Neural progenitor cell (in vitro differentiated cells): ENCODE results near the gene PCNT. TPM values are rescaled to one million over a fixed set of nuclear protein-coding genes. Genes with fewer than 3 reads are reported as not detected.

Experiments
- DNase-seq: peaks from one replicate; pipeline ENCODE4 v3.0.0-alpha.2; 2016; ENCODE audit warnings: low spot score
- H2AFZ ChIP-seq: fragments of 200-600 bp; sonication (generic); replicated peaks from 2 replicates; pipeline ENCODE4 v1.6.1; 2016; ENCODE audit warnings: antibody characterized with exemption
- H3F3A ChIP-seq: fragments of 200-600 bp; sonication (generic); 2 replicates; pipeline ENCODE4 v1.6.1; 2016; ENCODE audit warnings: antibody characterized with exemption, low read depth
- H3K27ac ChIP-seq: fragments of 200-600 bp; sonication (generic); 2 replicates; pipeline ENCODE4 v1.5.1; 2016; ENCODE audit warnings: mild to moderate bottlenecking
- H3K27me3 ChIP-seq: fragments of 200-600 bp; sonication (generic); 2 replicates; pipeline ENCODE4 v1.6.1; 2016; ENCODE audit warnings: mild to moderate bottlenecking, moderate library complexity
- H3K36me3 ChIP-seq: fragments of 200-600 bp; sonication (generic); 2 replicates; pipeline ENCODE4 v1.5.1; 2016
- H3K4me1 ChIP-seq: fragments of 200-600 bp; sonication (generic); 2 replicates; pipeline ENCODE4 v1.6.1; 2016; ENCODE audit warnings: mixed run types
- H3K4me2 ChIP-seq: fragments of 200-600 bp; sonication (generic); 2 replicates; pipeline ENCODE4 v1.6.1; 2016
- H3K4me3 ChIP-seq: fragments of 200-600 bp; sonication (generic); 2 replicates; pipeline ENCODE4 v1.5.1; 2016
- H3K79me2 ChIP-seq: fragments of 200-600 bp; sonication (generic); 2 replicates; pipeline ENCODE4 v1.6.1; 2016; ENCODE audit warnings: low read depth
- H3K9ac ChIP-seq: fragments of 200-600 bp; sonication (generic); 2 replicates; pipeline ENCODE4 v1.6.1; 2016
- H3K9me3 ChIP-seq: fragments of 200-600 bp; sonication (generic); 2 replicates; pipeline ENCODE4 v1.5.1; 2016; ENCODE audit warnings: low read depth
- H4K20me1 ChIP-seq: fragments of 200-600 bp; sonication (generic); 2 replicates; pipeline ENCODE4 v1.6.1; 2016; ENCODE audit warnings: low read depth
- H3K27ac Mint-ChIP-seq: 3 replicates; pipeline ENCODE4 v1.8.0; 2021; ENCODE audit warnings: mixed read lengths
- H3K27me3 Mint-ChIP-seq: 2 replicates; pipeline ENCODE4 v1.8.0; 2022; ENCODE audit warnings: low read depth, mild to moderate bottlenecking, inconsistent platforms, moderate library complexity, mixed read lengths; ENCODE audit not compliant: insufficient read depth
- H3K36me3 Mint-ChIP-seq: 3 replicates; pipeline ENCODE4 v1.8.0; 2021; ENCODE audit warnings: mixed read lengths
- H3K4me1 Mint-ChIP-seq: 3 replicates; pipeline ENCODE4 v1.8.0; 2021; ENCODE audit warnings: mixed read lengths
- H3K4me3 Mint-ChIP-seq: 3 replicates; pipeline ENCODE4 v1.8.0; 2021; ENCODE audit warnings: mild to moderate bottlenecking, moderate library complexity, mixed read lengths
- H3K9me3 Mint-ChIP-seq: 3 replicates; pipeline ENCODE4 v1.8.0; 2020; ENCODE audit warnings: mixed read lengths
- EZH2 ChIP-seq: fragments of 200-600 bp; sonication (generic); IDR thresholded peaks from 2 replicates; pipeline ENCODE4 v1.6.1; 2017; ENCODE audit warnings: antibody characterized with exemption, mild to moderate bottlenecking, moderate library complexity
- EZH2phosphoT487 ChIP-seq: fragments of 200-600 bp; sonication (generic); IDR thresholded peaks from 2 replicates; pipeline ENCODE4 v1.6.1; 2017; ENCODE audit warnings: antibody characterized with exemption
- total RNA-seq: library from RNA; depleted of rRNA; stranded (reverse); fragments of >200 nt; gene quantifications from 2 replicates; pipeline ENCODE4 v1.2.3, GENCODE V29; 2015; ENCODE audit warnings: low replicate concordance
- TF ChIP-seq, protein P1 (sequence below): fragments of 200-600 bp; sonication (generic); IDR thresholded peaks from 2 replicates; pipeline ENCODE4 v1.5.1; 2017; ENCODE audit warnings: antibody characterized with exemption, mild to moderate bottlenecking

Gene PCNT
- total RNA-seq, 1 donor from 2014 or later, result 42.0 TPM

DNA sequence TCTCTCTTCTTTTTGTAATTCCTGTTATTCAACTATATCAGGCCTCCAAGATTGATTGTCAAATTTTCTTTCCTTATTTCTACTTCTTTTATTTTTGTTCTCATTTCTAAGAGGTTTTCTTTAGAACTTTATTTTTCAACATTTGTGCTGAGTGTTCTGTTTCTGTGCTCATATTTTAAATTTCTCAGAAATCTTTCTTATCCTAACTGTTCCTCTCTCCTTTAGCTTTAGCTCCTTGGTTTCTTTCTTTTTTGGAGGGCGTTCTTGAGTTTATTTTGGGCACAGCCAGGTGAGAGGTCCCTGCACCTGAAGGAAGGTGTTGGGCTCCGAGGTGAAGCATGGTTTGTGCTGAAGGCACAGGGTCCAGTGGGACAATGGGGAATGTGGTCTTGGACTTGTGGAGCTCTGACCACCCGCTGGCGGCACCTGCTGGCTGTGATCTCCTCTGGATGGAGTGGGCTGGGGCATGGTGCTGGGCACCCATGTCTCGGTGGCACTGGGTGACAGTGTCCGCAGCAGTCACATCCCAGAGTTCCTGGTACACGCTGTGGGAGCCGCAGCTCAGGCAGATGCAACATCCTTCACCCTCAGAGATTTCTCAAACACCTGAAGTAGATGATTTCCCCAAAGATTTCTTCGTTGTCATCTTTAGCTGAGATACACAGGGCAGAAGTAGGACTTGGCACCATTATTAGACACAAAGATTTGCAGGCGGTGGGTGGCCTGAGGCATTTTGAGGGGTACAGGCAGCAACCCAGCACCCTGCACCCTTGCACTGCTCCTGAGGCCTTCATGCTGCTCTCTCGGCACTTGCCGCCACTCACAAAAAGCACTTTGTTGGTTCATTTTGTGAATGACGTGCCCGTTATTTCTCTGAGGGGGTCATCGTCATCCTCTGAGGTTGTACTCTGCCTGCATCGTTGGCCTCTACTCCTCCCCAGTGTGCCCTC lies 96.6 kb downstream of the PCNT start:
- no peak overlapping the region for H3K27ac Mint-ChIP-seq
- no peak overlapping the region for H2AFZ ChIP-seq
- H3K27me3 Mint-ChIP-seq, result no peaks in the 10 kb centered on the region
- H3K27ac ChIP-seq, result no peak overlapping the region
- no peaks in the 10 kb centered on the region for H3K27me3 ChIP-seq
- H3K4me1 ChIP-seq, result peaks cover 4% of the 10 kb centered on the region
- H3K4me1 Mint-ChIP-seq, result peaks cover 10% of the 10 kb centered on the region
- no peaks in the 10 kb centered on the region for H3K9me3 Mint-ChIP-seq
- DNase-seq, result no peak
- H3F3A ChIP-seq, result peaks cover 3% of the 10 kb centered on the region
- H3K9ac ChIP-seq, result no peak overlapping the region
- no peak overlapping the region for H3K4me3 ChIP-seq
- H3K79me2 ChIP-seq, result no peaks in the 10 kb centered on the region
- H3K36me3 Mint-ChIP-seq, result peaks cover 19% of the 10 kb centered on the region
- no peak overlapping the region for H3K4me3 Mint-ChIP-seq
- H4K20me1 ChIP-seq, result no peaks in the 10 kb centered on the region
- H3K9me3 ChIP-seq, result no peaks in the 10 kb centered on the region
- no peak overlapping the region for H3K4me2 ChIP-seq
- H3K36me3 ChIP-seq, result no peaks in the 10 kb centered on the region
- TF ChIP-seq EZH2 (no peak), EZH2phosphoT487 (no peak)
- TF ChIP-seq, protein P1, sequence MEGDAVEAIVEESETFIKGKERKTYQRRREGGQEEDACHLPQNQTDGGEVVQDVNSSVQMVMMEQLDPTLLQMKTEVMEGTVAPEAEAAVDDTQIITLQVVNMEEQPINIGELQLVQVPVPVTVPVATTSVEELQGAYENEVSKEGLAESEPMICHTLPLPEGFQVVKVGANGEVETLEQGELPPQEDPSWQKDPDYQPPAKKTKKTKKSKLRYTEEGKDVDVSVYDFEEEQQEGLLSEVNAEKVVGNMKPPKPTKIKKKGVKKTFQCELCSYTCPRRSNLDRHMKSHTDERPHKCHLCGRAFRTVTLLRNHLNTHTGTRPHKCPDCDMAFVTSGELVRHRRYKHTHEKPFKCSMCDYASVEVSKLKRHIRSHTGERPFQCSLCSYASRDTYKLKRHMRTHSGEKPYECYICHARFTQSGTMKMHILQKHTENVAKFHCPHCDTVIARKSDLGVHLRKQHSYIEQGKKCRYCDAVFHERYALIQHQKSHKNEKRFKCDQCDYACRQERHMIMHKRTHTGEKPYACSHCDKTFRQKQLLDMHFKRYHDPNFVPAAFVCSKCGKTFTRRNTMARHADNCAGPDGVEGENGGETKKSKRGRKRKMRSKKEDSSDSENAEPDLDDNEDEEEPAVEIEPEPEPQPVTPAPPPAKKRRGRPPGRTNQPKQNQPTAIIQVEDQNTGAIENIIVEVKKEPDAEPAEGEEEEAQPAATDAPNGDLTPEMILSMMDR, result no peak

DNA sequence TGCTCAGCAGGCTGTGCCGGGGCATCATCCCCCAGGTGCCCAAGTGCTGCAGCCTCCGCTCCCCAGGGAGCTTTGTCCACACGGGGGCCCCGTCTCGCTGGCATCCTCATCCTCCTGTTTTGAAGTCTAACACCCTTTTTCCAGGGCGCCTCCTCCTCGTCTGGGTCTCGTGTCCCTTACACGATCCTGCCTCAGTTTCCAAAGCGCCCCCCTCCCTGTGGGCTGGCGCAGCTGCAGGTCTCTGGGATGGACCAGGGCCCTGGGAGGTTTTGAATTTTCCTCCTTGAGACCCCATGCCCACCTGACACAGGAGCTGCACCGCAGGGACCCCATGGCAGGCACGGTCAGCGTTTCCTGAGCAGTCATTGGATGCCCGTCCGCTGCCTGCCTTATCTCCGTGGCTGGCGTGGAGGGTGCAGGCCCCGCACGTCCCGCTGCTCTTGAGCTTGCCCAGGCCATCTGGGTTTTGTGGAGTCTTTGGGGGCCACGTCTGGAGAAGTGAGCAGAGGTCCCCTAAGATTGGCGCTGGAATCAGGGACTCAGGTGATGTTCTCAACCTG lies 97.3 kb downstream of the PCNT start:
- Histone ChIP-seq H3K27me3 (no peaks in the 10 kb centered on the region), H3K9me3 (no peaks in the 10 kb centered on the region), H4K20me1 (no peaks in the 10 kb centered on the region), H3K79me2 (no peaks in the 10 kb centered on the region), H3K36me3 (no peaks in the 10 kb centered on the region), H3K4me1 (peaks cover 4% of the 10 kb centered on the region), H3K4me3 (no peak overlapping the region), H3F3A (peaks cover 3% of the 10 kb centered on the region), H3K4me2 (no peak overlapping the region), H3K9ac (no peak overlapping the region), H2AFZ (no peak overlapping the region), H3K27ac (no peak overlapping the region)
- Mint-ChIP-seq H3K27ac (no peak overlapping the region), H3K9me3 (no peaks in the 10 kb centered on the region), H3K36me3 (peaks cover 16% of the 10 kb centered on the region), H3K27me3 (no peaks in the 10 kb centered on the region), H3K4me3 (no peak overlapping the region), H3K4me1 (peaks cover 10% of the 10 kb centered on the region)
- no peak for DNase-seq
- TF ChIP-seq, protein P1, result no peak
- TF ChIP-seq EZH2phosphoT487, result no peak
- TF ChIP-seq EZH2, result no peak

DNA sequence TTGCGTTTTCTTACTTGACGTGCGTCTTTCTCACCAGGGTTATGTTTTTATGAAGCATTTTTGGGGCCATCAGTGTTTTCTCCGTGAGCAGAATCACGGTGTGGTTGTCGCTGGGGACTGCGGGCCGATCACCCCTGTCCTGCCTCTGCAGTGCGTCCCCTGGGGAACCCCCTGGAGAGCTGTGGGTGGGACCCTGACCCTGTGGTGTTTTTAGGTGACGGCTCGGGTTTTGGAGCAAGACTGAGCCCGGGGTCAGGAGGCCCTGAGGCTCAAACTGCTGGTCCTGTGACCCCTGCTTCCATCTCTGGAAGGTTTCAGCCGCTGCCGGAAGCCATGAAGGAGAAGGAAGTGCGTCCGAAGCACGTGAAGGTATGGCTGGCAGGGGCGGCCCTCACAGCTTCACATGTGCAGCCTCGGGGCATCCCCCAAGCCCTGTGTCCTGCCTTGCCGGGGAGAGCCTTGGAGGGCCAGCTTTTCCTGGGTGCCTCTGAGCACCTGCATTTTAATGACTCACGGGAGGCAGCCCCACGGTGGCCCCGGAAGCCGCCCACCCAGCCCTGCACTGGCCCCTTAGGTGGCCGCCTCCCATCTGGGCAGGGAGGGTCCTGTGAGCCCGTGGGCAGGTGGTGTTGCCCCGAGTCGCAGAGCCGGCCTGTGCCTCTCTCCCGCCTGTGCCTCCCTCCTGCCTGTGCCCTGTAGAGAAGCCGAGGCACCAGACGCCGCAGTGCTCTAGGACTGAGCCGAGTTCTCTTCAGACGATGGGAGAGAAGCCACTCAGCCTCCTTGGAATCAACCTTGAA lies 98.0 kb downstream of the PCNT start:
- H3K36me3 Mint-ChIP-seq, result peaks cover 16% of the 10 kb centered on the region
- Histone ChIP-seq H3K27ac (no peak overlapping the region), H3K79me2 (no peaks in the 10 kb centered on the region), H2AFZ (no peak overlapping the region), H3K4me1 (peaks cover 4% of the 10 kb centered on the region), H3K27me3 (no peaks in the 10 kb centered on the region), H3F3A (peaks cover 3% of the 10 kb centered on the region), H3K36me3 (no peaks in the 10 kb centered on the region), H3K4me2 (no peak overlapping the region), H3K9ac (no peak overlapping the region), H4K20me1 (no peaks in the 10 kb centered on the region), H3K9me3 (no peaks in the 10 kb centered on the region), H3K4me3 (no peak overlapping the region)
- H3K27ac Mint-ChIP-seq, result no peak overlapping the region
- TF ChIP-seq EZH2, result no peak
- TF ChIP-seq, protein P1, result no peak
- no peak for TF ChIP-seq EZH2phosphoT487
- H3K4me1 Mint-ChIP-seq, result peaks cover 10% of the 10 kb centered on the region
- peak overlapping the region; percentile 55 for H3K4me3 Mint-ChIP-seq
- H3K9me3 Mint-ChIP-seq, result no peaks in the 10 kb centered on the region
- no peak for DNase-seq
- H3K27me3 Mint-ChIP-seq, result no peaks in the 10 kb centered on the region
